NK-92 (cell line): ENCODE measurements around the gene VWF.

Experiments used
- DNase-seq: peaks from one replicate; lab custom pipeline; 2025; ENCODE audit not compliant: unreplicated experiment; lab: John Stamatoyannopoulos, UW

VWF gene

DNA sequence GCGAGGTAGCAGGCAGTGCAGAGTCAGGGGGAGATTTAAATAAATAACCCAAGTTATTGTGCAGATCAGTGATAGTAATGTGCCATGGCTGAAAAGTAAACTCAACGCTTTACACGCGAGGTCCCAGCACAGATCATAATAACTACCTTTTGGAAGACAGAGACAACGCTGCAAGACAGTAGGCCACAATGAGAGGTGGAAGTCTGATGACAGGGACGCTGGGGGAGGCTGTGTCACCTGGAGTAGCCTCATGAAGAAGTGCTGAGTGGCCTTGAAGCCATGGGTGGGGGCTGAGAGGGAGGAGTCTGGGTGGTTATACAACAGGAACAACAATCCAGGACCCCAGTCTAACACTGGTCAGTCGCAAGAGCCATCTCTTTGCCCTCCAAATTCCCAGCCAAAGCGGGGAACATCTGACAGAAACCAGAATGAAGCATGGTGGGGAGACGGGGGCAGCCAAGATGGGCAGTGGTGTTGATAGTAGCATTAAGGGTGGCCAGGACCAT is 207.6 kb downstream of the VWF start:
- DNase-seq, result no peak

DNA sequence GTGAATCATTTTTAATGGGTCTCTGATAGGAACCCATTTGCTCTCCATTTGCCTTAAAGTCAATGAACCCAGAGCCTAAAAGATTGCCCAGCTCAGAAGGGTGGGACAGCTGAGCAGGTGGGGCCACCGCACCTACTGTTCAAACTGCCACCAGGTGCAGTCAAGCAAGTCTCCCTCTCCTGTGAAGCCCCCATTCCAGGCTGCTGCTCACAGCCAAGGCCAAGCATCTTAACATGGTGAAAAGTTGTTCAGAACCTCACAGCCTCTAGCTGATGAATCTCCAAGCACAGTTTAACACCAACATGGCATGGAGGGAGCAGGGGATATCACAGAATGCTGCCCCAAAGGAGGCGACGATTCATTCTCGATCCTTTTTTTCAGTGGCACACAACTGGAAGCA is 209.0 kb downstream of the VWF start:
- DNase-seq, result no peak

DNA sequence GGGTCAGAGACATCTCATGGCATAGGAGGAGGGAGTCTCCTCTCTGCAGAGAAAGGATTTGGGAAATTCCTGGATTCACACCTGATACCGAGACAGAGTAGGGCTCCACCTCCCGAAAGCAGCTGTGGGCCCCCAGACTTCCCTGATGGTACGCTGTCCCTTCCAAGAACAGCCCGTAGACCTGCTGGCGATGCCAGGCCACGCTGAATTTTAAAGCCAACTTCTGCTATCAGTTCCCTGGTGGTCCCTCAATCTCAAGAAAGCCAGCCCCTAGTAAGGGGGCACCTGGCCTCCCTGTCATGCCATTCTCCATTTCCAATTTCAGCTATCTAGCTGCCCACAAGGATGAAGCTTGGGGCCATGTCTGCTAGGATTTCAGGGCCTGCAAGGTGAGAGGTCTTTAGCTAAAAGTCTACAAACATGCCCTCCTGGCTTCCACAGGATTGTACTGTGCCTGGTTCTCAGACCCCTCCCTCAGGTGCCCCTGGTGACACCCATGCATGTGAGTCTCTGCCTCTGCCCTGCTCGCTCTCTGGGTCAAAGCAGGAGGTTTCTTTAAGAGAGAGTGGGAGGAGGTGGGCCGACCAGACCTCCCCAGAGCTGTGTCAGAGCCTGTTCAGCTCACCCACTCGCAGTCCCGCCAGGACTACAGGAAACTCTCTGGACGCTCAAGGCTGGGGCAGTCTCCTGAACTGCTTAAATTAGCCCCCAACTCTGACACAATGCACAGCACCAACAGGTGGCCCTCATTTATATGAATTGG is 209.9 kb downstream of the VWF start:
- no peak for DNase-seq

DNA sequence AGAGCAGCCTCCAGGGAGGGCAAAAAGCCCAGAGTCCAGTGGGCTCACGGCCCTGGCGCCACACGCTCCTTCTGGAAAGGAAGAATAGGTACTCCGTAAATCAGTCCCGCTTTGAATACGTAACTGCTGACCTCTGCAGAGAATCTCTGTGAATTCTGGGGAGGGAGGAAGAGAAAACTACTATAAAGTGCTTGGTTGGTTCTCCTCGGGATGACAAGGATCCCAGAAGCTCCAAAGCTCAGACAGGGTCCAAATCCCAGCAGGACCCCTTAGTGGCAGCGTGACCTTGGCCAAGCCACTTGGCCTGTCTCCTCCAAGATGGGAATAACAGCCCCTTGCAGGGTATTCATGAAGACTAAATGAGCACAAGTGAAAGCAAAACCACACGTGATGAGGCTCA is 211.1 kb downstream of the VWF start:
- DNase-seq, result no peak

DNA sequence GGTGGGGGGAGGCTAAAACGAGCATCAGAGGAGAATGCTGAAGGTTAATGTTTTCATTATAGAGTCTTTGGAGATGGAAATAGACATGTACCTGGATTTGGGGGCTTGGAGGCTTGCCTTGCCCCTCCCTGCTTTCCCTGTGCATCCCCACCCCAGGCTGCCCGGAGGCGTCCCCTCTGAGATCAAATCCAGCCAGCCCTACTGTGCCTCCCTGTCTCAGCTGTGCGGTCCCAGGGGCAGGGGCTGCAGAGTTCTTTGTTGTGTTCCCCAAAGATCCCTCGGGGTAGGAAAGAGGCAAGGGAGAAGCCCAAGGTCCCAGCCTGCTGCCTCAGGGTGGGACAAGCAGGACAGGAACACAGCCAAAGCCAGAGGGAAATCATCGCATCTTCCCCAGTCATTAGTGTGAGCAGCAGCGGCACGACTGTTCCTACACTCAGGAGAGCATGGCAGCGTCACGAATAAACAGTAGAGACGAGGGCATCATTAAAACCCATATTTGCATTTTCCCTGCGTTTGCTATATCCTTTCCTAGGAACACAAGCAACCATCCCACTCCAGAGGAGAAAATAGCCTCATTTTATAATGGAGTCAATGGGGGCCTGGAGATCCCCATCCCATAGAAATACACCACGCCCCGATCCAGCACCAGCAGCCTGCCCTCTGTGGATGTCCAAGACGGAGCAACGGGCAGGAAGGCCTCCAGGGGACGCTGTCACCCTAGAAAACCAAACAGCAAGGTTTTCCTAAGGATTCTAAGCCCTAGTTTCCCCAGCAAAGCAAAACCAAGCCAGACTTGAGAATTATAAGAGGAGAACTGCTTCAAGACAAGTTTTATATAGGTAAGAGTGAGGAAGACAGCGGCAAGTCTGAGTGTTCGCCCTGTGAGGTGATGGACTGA is 211.8 kb downstream of the VWF start:
- DNase-seq, result no peak

DNA sequence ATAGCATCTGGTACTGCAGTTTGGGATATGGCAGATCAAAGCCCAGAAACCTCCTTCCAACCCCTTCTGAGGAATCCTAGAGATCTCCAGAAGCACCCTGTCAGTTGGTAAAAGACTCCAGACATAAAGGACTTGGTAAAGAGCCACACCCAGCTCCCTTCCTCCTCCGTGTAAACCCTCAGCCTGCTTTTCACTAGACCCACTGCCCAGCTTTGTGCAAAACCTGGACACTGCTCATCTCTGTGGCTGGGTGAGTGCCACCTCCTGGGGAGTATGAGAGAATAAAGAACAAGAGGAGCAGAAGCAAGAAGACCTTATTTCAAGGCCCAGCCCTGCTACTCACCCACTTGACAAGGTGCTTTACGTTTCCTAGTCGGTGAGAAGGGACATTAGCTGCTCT is 212.5 kb downstream of the VWF start:
- DNase-seq, result no peak

DNA sequence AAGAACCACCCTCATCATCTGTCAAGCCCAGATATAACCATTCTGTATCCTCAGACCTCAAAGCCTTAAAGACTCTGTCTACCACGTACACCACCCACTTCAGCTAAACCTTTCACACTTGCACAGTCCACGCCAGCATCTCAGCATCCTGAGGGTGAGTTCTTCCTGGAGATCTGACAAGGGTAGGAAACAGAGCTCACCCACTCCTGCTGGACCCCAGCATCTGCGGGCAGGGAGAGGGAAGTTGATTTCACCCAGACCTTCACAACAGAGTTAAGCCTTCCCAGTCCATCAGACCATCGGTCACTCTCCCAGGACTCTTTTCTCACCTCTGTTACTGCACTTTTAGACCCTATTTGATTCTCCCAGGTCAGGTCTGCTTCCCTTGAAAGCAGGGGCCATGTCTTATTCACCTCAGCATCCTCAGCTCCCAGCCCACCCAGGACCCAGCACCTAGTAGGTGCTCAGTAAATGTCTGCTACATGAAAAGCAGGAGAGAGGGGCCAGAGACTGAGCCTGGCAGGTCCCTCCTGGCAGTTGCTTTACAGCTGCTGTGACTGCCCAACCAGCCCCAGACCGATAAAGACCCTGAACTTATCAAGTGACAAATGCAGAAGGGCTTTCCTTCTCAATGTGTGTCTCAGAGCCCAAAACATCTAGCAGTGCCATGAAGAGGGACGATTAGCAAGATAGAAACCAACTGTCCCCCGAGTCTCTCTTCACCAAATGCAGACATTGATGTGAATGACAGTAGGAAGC is 213.5 kb downstream of the VWF start:
- no peak for DNase-seq

DNA sequence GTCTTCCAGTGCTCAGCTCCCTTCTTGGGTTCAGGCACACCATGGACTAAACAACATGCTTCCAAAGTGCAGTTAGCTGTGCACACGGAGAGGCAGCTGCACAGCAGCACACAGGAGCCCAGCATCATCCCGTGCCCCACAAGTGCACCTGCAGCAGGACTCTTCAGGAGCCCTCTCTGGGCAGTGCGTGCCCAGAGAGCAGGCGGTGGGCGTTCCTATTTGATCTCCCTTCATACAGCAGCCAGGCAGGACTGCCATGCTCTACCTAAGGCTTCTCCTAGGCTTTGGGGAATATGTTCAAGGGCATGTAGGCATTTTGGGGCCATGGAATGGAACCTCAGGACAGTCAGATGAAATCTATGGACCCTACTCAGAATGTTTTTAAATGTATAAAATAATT is 214.9 kb downstream of the VWF start:
- DNase-seq, result no peak

DNA sequence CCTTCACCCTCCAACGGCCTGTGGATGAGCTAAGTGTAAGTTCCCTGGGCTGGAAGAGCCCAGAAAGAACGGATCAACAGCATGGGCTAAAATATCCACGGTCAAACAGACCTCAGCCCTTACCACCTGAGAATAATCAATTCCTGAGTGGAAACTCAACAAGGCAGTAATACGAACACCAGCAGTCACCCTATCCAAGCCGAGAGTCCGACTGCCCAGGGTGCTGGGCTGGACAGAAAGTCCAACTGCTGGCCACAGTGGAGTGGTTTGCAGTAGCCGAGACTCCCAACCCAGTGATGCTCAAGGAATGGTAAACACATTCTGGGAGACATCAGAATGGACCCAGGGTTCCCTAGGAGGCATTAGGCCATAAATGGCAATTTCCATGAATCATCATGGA is 216.2 kb downstream of the VWF start:
- no peak for DNase-seq

DNA sequence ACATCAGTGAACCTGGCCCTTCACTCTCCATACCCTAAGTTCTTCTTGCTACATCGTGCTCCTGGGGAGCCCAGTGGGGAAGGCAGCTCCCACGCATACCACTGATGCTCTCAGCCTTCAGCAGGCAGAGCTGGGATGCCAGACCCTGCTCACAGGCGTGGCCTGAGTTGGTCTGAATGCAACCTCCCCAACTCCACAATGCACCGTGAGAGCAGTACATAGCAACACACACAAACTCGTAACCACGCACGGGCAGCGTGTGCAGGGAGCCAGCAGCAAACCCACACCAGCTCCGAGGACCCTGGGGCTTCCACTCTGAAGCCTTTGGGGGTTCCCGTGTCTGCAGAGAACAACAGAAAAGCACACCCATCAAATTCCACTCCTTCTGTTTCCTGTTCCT is 216.7 kb downstream of the VWF start:
- DNase-seq, result no peak

DNA sequence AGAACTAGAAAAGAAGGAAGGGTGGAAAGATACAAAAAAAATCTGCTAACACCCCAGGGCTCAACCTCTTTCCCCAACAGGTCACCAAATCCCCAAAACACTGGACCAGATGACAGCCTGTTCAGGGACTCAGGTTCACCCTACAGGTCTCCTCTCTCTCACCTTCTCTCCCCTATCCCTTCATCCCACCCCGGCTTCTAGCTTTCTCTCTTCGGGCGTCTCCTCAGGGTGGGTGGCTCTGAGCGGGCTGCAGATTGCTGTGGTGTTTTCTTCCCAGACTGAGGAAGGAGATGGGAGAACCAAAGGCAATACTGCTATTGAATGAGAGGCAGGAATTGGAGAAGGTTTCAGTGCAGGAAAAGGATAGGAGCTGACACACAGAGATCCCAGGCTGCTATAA is 218.7 kb downstream of the VWF start:
- DNase-seq, result no peak

DNA sequence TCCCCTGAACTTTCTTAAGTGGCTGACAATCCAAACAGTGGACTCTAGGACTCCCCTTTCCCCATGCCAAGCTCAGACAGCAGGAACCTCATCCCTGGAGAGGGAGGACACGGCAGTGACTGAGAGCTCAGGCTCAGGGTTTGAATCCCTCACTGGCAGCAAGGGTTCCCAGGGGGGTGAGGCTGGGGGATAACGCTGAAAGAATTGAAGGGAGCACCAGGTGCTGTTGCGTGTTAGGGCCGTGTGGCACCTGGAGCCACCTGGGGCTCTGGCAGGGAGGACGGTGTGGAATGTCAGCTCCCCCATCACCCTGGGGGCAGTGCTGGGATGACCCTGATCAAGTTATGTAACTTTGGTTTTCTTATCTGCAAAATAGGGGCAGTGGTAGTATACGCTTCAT is 219.5 kb downstream of the VWF start:
- no peak for DNase-seq

DNA sequence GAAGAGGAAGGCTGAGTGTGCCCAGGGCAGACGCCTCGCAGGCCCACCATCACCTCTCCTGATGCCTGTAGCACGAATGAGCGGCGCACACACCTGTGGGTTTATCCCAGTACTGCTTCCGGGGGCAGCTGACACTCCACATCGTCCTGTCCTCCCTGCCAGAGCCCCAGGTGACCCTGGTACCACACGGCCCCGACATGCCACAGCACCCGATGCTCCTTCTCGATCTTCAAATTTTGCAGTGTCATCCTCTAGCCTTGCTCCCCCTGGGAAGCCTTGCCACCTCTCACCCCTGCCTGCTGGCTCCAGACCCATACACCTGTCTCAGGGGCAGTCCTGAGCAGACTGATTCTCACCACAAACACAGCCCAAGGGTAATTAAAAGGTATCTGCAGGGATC is 220.0 kb downstream of the VWF start:
- no peak for DNase-seq

DNA sequence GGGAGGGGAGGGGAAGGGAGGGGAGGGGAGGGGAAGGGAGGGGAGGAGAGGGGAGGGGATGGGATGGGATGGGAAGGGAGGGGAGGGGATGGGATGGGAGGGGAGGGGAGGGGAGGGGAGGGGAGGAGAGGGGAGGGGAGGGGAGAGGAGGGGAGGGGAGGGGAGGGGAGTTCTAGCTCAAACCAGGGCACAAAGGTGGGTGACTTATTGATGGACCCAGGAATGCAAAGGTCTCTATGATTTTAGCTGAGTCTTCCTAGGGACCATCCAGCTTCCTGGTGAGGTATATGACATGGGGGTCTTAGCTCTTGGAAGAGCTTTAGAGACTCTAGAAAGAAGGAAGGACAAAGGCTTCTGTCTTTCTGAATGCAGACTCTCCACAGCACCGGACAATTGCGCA is 221.7 kb downstream of the VWF start:
- DNase-seq, result no peak

DNA sequence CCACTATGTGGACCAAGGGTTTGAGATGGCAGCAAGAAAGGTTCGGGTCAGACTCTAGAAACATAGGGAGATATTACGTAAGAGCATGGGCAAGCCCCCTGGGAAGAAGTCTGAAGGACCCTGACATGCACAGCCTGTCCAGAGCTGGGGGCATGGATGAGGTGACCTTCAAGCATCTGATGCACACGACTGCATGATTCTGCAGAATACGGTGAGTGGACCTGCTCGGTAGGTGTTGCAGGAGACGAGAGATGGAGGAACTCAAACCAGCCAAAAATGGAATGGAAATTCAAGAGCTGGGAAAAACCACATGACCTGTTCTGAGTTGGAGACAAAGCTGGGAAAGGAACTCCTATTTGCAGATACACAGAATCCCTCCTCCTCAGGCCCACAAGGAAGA is 223.1 kb downstream of the VWF start:
- no peak for DNase-seq

DNA sequence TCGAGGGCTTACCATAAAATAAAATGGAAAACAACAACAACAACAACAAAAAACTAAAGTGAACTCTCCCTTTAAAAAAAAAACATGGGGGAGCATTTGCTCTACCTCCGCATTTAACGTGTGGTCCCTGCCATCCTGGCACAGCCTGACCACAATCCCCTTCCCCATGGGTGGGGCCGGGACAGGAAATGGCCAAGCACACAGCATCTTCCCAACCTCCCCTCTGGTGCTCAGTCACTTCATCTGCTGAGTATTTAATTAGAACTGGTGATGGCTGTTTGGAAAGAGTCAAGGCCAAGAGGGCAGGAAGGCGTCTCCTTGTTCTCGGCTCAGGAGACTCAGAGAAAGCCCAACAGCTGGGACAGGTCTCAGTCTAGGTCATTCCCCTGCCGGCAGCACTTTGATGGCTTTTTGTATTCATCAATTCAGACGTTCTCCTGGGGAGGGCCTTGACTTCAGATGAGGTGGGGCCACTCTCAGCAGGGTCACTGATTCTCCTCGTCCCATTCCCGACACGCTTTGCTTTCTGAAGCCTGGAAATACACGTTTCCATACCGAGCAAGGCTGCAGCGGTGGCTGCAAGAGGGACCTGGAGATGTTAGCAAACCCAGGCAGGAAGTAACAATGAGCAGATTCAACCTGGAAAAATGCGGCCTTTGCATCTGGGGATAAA is 223.8 kb downstream of the VWF start:
- no peak for DNase-seq

DNA sequence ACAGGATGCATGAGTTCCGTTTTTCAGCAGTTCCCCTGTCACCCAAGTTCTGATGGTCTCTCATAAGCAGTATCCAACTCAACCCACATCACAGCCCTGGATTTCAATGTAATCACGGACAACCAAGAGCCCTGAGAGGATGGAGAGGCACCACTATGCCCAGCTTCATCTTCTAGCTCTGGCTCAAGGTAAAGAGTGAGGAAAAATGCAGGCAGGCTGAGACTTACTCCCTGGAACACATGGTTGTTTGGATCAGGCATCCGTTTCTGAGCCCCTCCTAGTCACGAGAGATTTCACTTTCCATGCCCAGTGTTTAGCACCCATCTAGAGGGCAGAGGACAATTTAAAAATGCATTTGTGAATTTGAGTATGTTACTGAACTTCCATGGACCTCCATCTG is 224.4 kb downstream of the VWF start:
- no peak for DNase-seq

DNA sequence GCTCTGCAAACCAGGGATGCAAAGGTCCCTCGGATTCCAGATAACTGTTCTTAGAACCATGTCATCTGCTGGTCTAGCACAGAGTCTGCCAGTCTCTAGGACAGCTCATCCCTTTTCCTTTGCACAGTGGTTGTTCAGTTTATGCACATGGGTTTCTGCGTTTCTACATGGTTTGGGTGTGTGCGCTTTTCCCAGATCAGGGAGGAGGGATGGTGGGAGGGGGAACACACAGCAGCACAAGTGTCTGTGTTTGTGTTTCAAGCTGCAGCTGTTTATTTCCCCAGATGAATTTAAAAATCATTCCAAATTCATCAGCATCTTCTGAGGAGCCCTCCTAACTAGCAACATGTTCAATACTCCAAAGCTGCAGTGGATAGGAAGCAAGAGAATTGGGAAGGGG is 224.8 kb downstream of the VWF start:
- DNase-seq, result no peak

DNA sequence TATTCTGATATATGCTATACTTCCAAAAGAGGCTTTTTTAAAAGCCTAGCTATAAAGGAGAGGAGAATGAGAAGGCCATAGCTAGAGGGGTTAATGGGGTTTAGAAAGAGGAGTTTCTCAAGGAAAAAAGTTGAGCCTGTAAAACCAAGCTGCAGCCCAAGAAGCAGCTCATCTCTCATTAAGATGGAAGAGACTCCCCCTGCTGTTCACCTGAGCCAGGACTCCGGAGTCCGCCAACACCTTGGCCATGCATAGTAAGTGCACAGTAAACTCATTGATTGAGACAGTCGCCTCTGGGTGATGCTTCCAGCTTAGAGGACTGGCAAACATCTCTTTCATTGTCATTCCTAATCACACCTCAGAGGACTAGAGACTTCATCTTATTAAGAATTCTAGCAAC is 225.6 kb downstream of the VWF start:
- DNase-seq, result no peak
